HG02852 (cell line): Measurements from ENCODE around the gene GFER.

Source experiments
- ATAC-seq: cut with Tn5 transposase; IDR thresholded peaks from one replicate; pipeline ENCODE4 v1.9.1; 2021; ENCODE audit warnings: mild to moderate bottlenecking, moderate library complexity; ENCODE audit not compliant: unreplicated experiment

Gene GFER

GRCh38 chr16:1990351-1991134 is 6.5 kb downstream of the GFER start:
- ATAC-seq, result no peak

- no peak for ATAC-seq
These were observed 7.2 kb downstream of the GFER start for GRCh38 chr16:1991135-1991551.

- ATAC-seq, result no peak
These were observed 7.6 kb downstream of the GFER start for GRCh38 chr16:1991588-1991947.

GRCh38 chr16:1991948-1992703 is 8.1 kb downstream of the GFER start:
- ATAC-seq, result peak; percentile 46

GRCh38 chr16:1992704-1993317 is 8.8 kb downstream of the GFER start:
- ATAC-seq, result no peak

GRCh38 chr16:1993731-1994131 is 9.7 kb downstream of the GFER start:
- ATAC-seq, result no peak

- ATAC-seq, result no peak
These were observed 13.7 kb downstream of the GFER start for GRCh38 chr16:1997494-1998359.

- no peak for ATAC-seq
These were observed 14.4 kb downstream of the GFER start for GRCh38 chr16:1998360-1998835.

GRCh38 chr16:1998852-1999801 is 15.1 kb downstream of the GFER start:
- no peak for ATAC-seq

GRCh38 chr16:1999866-2000514 is 16.0 kb downstream of the GFER start:
- no peak for ATAC-seq

- ATAC-seq, result no peak
These were observed 17.0 kb downstream of the GFER start for GRCh38 chr16:2001035-2001434.

- no peak for ATAC-seq
These were observed 17.7 kb downstream of the GFER start for GRCh38 chr16:2001456-2002355.

- ATAC-seq, result no peak
These were observed 18.6 kb downstream of the GFER start for GRCh38 chr16:2002406-2003230.

GRCh38 chr16:2003231-2003826 is 19.3 kb downstream of the GFER start:
- ATAC-seq, result no peak

GRCh38 chr16:2003827-2004641 is 20.0 kb downstream of the GFER start:
- ATAC-seq, result no peak
